UCSD-AML1 (cell line): ENCODE measurements around the gene ST3GAL5.

Experiments used
- DNase-seq: peaks from one replicate; lab custom pipeline; 2025; ENCODE audit not compliant: unreplicated experiment; lab: John Stamatoyannopoulos, UW

Gene ST3GAL5

GRCh38 chr2:85917887-85918795 is 29.4 kb upstream of the ST3GAL5 start:
- no peak for DNase-seq

- DNase-seq = no peak
Measured at GRCh38 chr2:85915606-85916303, 27.0 kb upstream of the ST3GAL5 start.

GRCh38 chr2:85914922-85915321 is 26.1 kb upstream of the ST3GAL5 start:
- no peak for DNase-seq

- DNase-seq = no peak
Measured at GRCh38 chr2:85913884-85914881, 25.4 kb upstream of the ST3GAL5 start.

- DNase-seq = no peak
Measured at GRCh38 chr2:85911814-85912692, 23.3 kb upstream of the ST3GAL5 start.

- no peak for DNase-seq
Measured at GRCh38 chr2:85911097-85911496, 22.3 kb upstream of the ST3GAL5 start.

- DNase-seq = no peak
Measured at GRCh38 chr2:85909005-85909404, 20.2 kb upstream of the ST3GAL5 start.

GRCh38 chr2:85908506-85908905 is 19.7 kb upstream of the ST3GAL5 start:
- DNase-seq = no peak

- DNase-seq = no peak
Measured at GRCh38 chr2:85907671-85908157, 18.9 kb upstream of the ST3GAL5 start.

GRCh38 chr2:85906748-85907147 is 18.0 kb upstream of the ST3GAL5 start:
- no peak for DNase-seq

- no peak for DNase-seq
Measured at GRCh38 chr2:85905891-85906290, 17.1 kb upstream of the ST3GAL5 start.

- DNase-seq = no peak
Measured at GRCh38 chr2:85905187-85905666, 16.4 kb upstream of the ST3GAL5 start.

GRCh38 chr2:85903849-85904248 is 15.1 kb upstream of the ST3GAL5 start:
- no peak for DNase-seq

- no peak for DNase-seq
Measured at GRCh38 chr2:85902496-85902895, 13.7 kb upstream of the ST3GAL5 start.

GRCh38 chr2:85901155-85901554 is 12.4 kb upstream of the ST3GAL5 start:
- DNase-seq = no peak

GRCh38 chr2:85900366-85900765 is 11.6 kb upstream of the ST3GAL5 start:
- no peak for DNase-seq

- DNase-seq = no peak
Measured at GRCh38 chr2:85899849-85900248, 11.1 kb upstream of the ST3GAL5 start.

- no peak for DNase-seq
Measured at GRCh38 chr2:85899284-85899683, 10.5 kb upstream of the ST3GAL5 start.

GRCh38 chr2:85898881-85899280 is 10.1 kb upstream of the ST3GAL5 start:
- no peak for DNase-seq
